NCI-H774 (cell line): ENCODE data around the gene SOX9.

ENCODE experiments used
- DNase-seq: peaks from one replicate; lab custom pipeline; 2025; lab: John Stamatoyannopoulos, UW

The SOX9 gene

DNA sequence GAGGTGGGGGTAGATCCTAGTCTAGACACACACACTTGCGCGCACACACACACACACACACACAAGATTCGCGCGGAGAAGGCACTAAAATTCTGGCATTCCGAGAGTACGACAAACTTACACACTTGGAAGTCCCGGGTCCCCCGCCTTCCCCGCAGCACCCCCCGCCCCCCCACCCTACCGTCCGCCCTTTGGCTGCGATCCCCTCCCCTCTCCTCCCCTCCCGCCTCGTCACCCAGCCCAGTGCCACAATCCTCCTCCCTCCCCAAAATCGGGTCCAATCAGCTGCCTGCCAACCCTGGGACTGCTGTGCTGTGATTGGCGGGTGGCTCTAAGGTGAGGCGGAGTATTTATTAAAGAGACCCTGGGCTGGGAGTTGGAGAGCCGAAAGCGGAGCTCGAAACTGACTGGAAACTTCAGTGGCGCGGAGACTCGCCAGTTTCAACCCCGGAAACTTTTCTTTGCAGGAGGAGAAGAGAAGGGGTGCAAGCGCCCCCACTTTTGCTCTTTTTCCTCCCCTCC, at the start of gene SOX9:
Gene SOX9 (plus strand): TSS at position 379 of the 522 bp plus-strand sequence. CDS start 372 bp downstream, outside the sequence.
- peak; percentile 97 for DNase-seq

DNA sequence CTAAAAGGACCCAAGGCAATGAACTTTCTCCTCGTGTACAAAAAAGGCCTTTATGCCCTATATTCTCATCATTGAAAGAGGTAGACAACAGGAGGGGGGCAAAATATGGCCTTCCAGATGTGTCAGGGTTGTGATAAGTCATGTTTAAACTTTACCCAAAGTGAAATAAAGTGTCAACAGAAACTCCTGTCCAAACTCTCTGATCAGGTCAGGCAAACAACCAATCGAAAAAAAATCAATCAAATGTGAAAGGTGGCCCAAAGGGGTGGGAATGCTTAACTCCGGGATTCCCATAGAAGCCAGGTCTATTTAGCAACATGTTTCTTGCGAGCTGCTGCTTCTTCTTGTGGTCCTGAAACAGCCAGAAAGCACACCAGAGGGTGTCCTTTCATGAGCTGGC, 49.5 kb upstream of the SOX9 start:
- DNase-seq, result no peak

DNA sequence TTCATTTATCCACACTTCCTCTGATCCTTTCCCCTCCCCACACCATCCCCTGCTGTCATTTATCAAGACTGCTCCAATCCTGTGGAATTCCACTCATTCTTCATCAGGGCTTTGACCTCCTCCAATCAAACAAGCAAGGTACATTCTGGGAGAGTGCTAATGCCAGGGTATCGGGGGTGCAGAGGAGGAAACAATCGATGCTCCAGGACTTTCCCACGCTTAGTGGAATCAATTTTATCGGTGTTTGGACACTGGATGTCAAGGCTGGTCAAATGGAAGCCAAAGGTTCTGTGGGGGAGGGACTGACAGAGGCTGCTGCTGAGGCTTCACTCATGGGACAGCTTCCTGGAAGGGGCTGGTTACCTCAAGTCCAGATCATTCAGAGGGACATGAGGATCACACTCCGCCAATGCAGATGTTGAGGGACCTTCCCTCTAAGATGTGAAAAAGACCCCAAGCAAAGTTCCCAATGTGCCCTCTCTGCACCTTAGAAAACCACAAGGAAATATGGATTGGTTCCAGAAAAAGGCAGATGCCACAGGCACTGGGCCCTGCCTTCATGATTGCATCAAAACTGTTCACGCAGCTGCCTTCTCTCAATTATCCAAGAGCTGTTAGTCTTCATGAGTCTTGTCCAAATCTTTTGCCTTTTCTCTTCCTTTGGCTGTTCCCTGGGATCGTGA, 44.7 kb upstream of the SOX9 start:
- no peak for DNase-seq

DNA sequence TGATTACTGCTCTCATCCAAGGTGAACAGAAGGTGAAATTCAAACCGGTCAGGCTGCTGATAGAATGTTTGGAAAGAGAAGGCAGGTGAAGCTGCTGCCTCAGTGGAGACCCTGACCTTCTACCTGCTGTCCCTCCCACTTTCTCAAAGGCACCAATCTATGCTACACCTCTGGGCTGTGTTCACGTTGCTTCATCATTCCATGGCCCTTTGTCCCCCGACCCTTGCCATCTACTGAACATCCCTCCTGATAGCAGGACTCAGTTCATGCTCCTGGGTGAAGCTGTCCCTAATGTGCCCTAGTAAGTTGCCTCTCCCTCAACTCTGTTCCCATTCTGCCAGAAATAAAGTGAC, 44.2 kb upstream of the SOX9 start:
- DNase-seq, result no peak

DNA sequence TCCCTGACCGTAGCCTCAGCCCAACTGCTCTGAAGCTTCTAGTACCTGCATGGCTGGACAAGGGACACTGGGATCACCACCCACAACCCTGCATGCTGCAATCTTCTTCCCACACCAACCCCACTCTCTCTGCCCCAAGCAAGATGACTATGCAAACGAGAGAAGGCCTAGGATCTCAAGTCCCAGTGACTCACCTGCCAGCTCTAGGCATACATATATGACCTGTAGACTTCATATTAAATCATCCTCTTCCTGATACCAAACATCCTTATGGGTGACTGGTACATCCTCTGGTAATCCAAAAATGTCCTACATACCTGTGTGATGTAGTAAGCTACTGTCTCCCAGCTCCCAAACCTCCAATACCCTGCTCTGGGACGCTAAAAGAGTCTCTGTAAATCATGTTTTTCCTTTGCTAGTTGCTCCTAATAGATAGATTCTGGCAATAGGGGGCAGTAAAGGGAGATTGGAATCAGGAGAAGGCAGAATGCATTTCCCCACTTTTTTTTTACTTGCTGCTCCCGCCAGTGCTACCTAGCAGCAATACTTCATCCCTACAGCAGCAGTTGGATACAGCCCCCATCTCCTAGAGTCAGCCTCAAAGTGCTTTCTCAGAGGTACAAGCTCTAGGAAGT, 43.4 kb upstream of the SOX9 start:
- DNase-seq, result no peak

DNA sequence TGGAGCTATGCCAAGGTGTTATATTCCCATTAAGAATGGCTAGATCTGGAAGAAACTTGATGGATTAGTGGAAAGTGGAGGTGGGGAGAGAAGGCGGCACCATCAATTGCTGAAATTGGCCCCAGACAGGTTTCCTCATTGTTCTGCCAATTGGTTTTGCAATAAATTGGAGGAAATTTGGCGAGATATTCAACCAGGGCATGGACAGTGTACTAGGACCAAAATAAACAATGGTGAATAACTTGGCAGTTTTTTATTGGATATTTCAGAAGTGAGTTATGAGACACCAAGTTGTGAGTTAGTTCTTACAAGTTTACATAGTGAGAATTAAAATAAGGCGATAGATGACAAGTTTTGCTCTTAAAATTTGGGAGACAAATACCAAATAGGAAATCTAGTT, 41.1 kb upstream of the SOX9 start:
- DNase-seq, result no peak

DNA sequence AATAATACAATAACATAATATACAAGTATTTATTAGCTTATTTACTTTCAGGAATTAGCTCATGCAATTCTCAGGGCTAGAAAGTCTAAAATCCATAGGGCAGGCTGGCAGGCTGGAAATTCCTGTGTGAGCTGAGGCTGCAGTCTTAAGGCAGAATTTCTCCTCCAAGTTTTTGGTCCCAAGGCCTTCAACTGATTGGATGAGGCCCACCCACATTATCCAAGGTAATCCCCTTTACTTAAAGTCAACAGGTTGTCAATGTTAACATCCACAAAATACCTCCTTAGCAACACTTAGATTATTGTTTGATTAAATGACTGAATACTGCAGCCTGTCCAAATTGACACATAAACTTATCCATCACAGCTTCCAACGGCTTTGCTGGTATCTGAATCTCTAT, 32.9 kb upstream of the SOX9 start:
- no peak for DNase-seq

DNA sequence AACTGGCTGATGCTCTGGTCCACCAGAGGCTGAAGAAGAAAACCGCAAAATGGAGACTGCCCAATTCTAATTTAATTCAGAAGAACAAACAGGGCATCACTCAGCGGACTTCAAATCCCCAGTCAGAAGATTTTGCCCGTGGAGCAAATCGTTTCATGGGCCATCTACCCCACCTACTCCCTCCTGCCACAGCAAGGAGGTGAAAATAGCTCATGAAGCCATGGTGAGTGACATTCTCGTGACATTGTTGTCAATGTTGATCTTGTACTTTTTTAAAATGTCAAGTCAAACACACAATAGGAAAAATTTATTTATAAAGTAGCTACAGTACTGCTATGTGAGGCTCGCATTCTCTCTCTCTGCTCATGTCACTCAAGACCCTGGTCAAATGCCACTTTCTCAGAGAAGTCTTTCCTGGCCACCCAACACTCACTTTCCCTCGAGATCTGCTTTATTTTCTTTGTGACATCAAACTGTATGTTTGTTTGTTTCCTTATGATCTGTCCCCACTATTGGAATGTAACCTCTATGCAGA, 31.3 kb upstream of the SOX9 start:
- DNase-seq, result no peak

DNA sequence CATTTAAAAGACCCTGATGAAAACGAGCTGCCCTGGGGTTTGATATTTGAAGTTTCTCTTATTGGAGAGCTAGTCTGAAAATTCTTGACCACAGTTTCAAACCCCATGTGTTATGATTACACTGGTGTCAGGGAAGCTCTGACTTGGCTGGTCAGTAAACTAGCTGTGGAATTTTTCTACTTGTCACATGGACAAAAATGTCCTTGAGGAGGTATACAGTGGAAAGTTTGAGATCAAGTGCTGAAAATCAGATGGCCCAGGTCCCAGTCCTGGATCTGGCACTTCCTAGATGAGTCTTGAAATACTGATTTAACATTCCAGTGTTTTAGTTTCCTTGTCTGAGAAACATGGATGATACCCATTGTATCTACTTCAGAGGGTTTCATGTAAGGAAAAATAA, 30.7 kb upstream of the SOX9 start:
- DNase-seq, result no peak

DNA sequence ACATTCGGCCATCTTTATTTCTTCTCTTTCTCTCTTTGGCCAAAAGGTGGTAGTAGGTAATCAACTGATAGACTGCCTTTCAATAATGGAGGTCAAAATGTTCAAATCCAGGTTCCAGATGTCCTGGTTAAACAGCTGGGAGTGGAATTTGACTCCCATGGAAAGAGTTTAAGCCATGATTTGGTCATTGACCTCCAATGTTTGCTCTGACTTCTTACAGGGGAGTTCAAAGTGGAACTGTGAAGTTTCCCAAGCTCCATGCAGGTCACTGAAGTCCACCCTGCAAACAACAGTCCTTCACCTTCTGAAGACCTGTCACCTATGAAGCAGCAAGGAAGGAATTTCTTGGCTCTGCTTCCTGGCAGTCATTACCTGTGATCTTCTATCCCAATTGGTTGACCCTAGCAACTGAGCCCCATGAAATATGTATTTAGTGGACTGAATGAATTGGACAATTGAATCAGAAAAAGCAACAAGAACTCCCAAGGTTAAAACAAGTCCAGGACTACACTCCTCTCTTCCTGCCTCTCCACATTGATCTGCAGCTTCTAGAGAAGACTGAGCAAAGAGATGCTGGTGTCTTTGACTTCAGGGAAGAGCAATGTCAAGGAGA, 28.0 kb upstream of the SOX9 start:
- no peak for DNase-seq

DNA sequence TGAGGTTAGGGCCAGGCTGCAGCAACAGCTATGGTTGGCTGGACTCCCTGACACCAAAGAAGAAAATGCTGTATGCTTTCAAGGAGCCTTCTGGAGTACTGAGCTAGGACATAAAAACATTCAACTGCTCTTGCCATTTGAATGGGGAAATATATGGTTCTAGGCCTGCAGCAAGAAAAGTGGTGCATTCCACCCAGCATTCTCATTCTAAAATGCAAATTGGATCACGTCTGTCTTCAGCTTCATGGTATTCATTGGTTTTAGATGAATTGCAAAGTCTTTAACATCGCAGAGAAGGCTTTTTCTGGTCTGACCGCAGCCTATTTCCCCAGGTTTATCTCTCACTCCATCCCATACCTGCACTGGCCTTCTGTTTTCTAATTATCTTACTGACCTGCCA, 27.1 kb upstream of the SOX9 start:
- DNase-seq, result no peak

DNA sequence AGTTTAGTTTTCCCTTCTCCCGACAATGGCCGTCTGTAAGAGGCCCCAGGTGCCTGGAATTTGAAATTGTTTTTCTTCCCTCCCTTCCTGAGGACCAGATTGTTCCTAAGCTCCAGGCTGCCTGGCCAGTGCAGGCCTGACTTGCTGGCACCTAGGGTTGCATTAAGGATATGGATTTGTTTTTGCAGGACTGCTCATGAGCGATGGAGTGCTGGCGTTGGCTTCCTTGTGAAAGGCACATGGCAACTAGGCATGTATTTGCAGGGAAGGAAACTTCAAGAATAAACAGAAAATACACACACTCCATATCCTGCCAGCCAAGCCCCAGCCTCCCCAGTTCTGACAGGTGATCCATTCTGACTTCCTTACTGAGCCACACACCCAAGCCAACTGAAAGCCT, 25.5 kb upstream of the SOX9 start:
- no peak for DNase-seq

DNA sequence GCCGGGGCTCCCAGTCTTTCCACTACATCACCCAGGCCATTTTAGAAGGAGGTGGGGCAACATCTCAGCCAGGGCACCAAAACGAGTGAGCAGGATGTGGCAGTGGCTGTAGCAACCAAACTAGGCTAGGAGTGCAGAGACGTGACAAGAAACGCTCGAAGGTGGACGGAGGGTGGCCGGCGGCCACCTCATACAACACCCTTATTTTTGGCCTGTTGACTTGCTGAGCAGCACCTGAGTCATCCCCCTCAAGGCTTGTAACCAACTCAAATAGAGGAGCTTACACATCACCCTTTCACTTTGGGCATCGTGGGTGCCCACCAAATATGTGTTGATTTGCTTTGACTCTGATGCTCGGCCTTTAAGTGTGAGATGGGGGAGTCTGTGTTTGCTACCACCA, 23.7 kb upstream of the SOX9 start:
- no peak for DNase-seq

DNA sequence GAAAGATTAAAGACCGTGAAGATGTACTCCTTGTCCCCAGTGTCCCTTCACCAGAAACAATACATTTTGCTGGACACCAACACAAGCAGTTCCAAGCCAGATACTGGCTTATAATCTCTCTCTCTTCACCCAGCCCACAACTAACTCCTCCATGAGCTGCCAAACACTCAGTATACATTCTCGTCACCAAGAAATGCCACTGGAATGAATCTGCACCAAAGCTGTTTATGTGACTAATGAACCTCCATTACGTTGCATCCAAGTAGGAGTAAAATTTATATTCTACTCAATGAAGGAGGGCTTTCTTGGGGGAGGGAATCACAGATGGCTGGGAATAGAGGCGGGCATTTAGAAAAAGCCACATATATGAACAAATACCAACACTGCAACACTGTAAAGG, 20.9 kb upstream of the SOX9 start:
- DNase-seq, result no peak

DNA sequence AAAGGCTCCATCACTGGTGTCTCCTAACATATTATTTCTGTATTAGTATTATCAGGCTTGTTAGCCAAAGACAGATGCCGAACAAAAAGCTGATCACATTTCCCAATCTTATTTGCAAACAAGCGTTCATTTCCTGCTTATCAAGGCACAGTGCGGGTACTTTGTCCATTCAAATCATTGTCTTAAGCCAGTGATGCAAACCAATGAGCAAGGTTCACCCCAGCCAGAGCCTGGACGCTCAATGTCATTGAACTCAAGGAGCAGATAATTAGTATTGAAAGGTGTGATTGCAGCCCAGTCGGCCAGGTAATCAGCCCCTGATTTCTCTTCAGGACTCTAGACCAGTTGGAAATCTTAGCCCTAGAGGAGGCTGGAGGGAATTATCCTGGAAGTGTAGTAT, 20.4 kb upstream of the SOX9 start:
- DNase-seq, result no peak

DNA sequence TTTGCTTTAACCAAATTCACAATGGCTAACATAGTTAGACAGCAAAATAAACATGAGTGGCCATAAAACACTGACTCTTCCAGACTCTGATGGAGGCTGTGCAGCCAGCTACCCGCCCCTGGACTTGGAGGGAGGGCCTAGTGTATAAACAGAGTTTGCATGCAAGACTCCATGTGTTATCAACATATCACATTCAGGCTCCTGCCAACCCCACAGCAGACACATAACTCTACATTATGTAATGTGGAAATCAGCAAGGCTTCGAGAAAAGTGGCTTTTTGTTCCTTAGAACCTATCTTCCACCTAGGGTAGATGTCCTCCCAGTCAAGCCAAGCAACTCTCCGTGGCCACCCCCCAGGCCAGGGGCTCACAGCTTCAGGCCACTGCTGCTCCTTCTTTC, 19.3 kb upstream of the SOX9 start:
- DNase-seq, result no peak

DNA sequence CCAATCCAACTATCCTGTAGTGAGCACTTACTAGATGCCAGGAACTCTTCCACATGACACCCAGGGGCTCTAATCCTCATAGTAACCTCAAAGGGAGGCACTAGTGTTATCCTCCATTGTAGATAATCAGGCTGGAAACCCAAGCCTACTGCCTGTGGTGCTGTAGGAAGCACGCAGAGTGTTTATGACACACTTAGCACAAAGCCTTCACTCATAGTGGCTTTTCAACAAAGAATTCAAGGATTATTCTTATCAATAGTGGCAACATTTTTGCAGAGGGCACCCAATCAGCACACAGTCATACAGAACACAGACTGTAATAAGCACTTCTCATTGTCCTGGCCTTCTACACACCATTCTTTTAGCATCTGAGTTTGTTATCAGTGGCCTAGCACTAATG, 18.5 kb upstream of the SOX9 start:
- DNase-seq, result no peak

DNA sequence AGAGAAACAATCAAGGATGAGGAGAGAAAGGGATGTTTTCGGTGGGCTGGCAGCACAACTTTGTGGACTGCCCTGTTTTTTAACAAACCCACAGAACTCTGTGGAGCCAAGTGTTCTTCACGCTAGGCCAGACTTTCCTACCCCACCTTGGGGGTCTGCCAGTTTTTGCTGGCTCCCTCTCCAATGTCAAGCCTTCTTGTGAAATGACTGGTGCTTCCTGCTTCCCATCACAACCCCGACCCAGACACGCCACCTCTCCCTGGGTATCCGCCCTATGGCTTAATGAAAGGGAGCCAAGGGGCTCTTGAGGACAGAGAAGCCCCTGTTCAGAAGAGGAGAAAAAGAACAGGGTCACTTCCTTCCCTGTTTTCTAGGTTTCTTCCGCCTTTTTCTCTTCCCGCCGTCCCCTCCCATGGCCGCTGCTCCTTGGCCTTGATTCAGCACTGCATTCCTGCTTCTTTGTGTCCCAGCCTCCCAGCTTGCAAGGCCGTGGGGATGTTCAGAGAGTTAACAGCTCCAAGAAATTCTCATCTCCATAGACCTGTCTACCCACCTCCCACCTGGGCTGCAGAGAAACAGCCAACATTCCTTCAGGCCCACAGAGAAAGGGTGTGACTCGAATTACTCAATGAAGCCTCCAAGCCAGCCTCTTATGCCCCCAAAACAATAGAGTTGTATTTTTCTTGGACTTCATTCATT, 16.5 kb upstream of the SOX9 start:
- no peak for DNase-seq

DNA sequence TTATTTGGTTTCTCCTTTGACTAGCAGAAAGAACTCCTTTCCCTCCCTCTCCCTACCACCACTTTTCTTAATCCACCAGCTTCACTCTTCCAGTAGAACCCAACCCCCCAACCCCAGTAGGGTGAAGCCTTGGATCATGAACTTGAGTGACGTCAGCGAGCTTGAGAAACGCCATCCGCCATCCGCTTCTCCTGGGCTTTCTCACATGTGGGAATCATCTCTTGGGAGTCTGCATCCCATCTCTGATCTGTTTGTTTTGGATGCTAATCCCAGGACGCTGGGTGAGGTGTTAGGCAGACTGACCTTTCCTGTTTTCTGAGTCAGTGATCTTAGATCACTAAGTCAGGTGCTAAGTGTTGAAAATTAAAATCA, 16.0 kb upstream of the SOX9 start:
- no peak for DNase-seq

DNA sequence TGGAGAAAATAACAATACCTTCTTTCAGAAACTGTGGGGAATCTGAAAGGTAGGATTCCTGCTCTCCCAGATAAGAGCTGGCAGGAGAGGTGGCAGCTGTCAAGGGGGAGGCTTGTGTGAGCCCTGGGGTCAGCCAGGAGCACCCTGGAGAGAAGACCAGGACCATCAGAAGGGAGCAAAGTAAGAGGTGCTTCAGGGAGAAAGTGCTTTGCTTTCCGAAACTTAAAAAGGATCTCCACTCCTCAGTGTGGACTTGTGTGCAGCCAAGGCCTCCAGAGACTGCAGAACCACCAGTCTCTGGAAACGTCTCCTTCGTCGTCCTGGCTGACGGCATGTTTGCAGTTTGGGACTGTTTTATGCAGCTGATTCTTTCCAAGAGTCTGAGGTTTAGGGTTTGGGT, 13.7 kb upstream of the SOX9 start:
- DNase-seq, result no peak

DNA sequence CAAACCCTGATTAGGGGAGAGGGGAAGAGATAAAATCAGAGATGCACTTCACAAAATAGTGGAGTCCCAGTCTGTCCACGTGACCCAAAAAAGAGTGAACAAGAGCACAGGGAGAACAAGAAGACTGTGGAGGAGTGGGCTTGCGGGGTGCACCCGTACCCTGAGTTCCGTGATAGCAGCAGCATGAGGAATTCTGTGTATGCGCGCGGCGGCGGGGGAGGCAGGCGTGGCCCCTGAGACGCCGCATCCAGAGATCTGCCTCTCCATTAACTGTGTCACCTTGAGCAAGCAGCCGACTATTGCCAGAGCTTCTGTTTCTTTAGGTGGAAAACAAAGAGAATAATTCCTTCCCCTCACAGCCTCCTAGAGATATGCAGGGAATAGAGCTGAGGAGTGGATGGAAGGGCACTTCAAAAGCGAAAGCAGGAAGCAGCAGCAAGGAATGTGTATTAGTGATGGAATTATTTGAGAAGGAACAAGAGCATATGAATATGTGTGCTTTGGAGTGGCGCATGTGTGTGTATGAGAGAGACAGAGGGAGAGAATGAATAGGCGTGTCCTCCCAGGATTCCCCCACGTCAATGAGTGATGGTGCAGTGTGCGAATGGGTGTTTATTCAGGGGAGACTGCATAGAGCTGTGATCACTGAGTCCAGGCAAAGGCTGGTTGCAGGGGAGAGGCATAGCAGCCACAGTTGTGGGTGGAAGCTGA, 10.4 kb upstream of the SOX9 start:
- DNase-seq, result no peak

DNA sequence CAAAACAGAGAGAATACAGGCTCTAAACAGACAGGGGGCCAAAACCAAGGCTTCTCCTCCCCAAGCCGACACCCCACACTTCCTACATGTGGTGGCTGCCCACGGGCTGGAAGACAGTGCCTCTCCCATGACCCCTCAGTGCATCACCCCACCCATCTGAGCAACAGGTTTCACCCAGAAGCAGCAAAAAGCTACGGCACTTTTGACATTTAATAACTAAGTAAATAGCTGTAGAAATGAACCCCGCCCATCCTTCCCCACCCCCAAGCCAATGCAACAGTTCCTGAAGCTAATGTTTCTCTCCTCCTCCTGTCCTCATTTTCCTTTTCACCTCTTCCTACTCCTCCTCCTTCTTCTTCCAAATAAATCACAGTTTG, 9.9 kb upstream of the SOX9 start:
- DNase-seq, result no peak
